Measurements from ENCODE around the gene TPGS1.
A peak's percentile ranks its signal among the peaks of the same experiment; 100 is the strongest.

Gene TPGS1

GRCh38 chr19:533364-534058 lies 26.2 kb downstream of the TPGS1 start:
- DNase-seq, result no peak
- no peak for TF ChIP-seq CTCF (IDR thresholded peaks at IDR 0.05)
- no peaks in the 10 kb centered on the region for H3K9me3 Mint-ChIP-seq
- peak overlapping the region; percentile 91 for H3K4me3 Mint-ChIP-seq
- peaks cover 9% of the 10 kb centered on the region for H3K36me3 Mint-ChIP-seq (ENCODE audit: low read depth)
- no peaks in the 10 kb centered on the region for H3K27me3 Mint-ChIP-seq (ENCODE audit: low read depth, poor library complexity)
- H3K27ac Mint-ChIP-seq, result no peak overlapping the region
- peaks cover 30% of the 10 kb centered on the region for H3K4me1 Mint-ChIP-seq

- Mint-ChIP-seq H3K9me3 (no peaks in the 10 kb centered on the region), H3K36me3 (ENCODE audit: low read depth) (peaks cover 10% of the 10 kb centered on the region), H3K27ac (no peak overlapping the region), H3K4me3 (peak overlapping the region; percentile 91), H3K4me1 (peaks cover 29% of the 10 kb centered on the region), H3K27me3 (ENCODE audit: low read depth, poor library complexity) (no peaks in the 10 kb centered on the region)
- DNase-seq, result no peak
- TF ChIP-seq CTCF (IDR thresholded peaks at IDR 0.05), result no peak
Measured at GRCh38 chr19:534088-534487, 26.8 kb downstream of the TPGS1 start.

GRCh38 chr19:535017-535835 lies 27.9 kb downstream of the TPGS1 start:
- H3K4me3 Mint-ChIP-seq, result no peak overlapping the region
- peaks cover 10% of the 10 kb centered on the region for H3K36me3 Mint-ChIP-seq (ENCODE audit: low read depth)
- DNase-seq, result no peak
- no peaks in the 10 kb centered on the region for H3K27me3 Mint-ChIP-seq (ENCODE audit: low read depth, poor library complexity)
- peaks cover 25% of the 10 kb centered on the region for H3K4me1 Mint-ChIP-seq
- no peak overlapping the region for H3K27ac Mint-ChIP-seq
- TF ChIP-seq CTCF (IDR thresholded peaks at IDR 0.05), result no peak
- no peaks in the 10 kb centered on the region for H3K9me3 Mint-ChIP-seq

- Mint-ChIP-seq H3K27ac (peak overlapping the region; percentile 54), H3K9me3 (no peaks in the 10 kb centered on the region), H3K27me3 (ENCODE audit: low read depth, poor library complexity) (no peaks in the 10 kb centered on the region), H3K4me3 (no peak overlapping the region), H3K36me3 (ENCODE audit: low read depth) (peaks cover 10% of the 10 kb centered on the region), H3K4me1 (peaks cover 20% of the 10 kb centered on the region)
- no peak for TF ChIP-seq CTCF (IDR thresholded peaks at IDR 0.05)
- no peak for DNase-seq
Measured at GRCh38 chr19:536031-536880, 29.0 kb downstream of the TPGS1 start.

- Mint-ChIP-seq H3K4me3 (no peak overlapping the region), H3K36me3 (ENCODE audit: low read depth) (peaks cover 10% of the 10 kb centered on the region), H3K9me3 (no peaks in the 10 kb centered on the region), H3K27me3 (ENCODE audit: low read depth, poor library complexity) (no peaks in the 10 kb centered on the region), H3K4me1 (peaks cover 20% of the 10 kb centered on the region), H3K27ac (no peak overlapping the region)
- DNase-seq, result no peak
- no peak for TF ChIP-seq CTCF (IDR thresholded peaks at IDR 0.05)
Measured at GRCh38 chr19:536881-537404, 29.6 kb downstream of the TPGS1 start.
